GM12875 (cell line): ENCODE results near the gene CCDC148.

Source experiments
- H3K4me3 ChIP-seq: one replicate; pipeline ENCODE4 v1.5.1; 2011; ENCODE audit warnings: low read depth, low read length, control low read depth
- CTCF ChIP-seq: IDR thresholded peaks from 2 replicates; pipeline ENCODE4 v1.5.1; 2011; ENCODE audit warnings: low read depth, mild to moderate bottlenecking, control low read depth, inconsistent platforms, low read length, moderate library complexity, borderline replicate concordance; ENCODE audit not compliant: insufficient read depth

Gene CCDC148

DNA sequence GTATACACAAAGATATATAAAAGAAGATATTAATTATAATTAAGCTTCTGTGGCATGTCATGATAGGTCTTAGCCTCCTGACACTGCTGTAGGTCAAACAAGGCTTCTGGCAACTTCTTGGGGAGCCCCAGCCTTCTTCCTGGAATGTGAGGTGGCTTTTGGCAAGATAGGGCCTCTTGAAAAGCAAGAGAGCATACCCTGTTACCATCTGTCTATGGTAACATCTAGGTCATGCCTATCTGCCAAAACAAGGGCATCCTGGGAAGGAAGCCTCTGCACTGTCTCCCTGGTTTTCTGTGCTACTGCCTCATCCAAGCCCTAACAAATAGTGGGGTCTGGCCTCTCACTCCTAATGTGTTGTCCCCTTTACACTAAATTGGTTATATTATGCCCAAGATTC lies 70.9 kb downstream of the CCDC148 start:
- H3K4me3 ChIP-seq = no peak overlapping the region
- TF ChIP-seq CTCF = no peak

GRCh38 chr2:158381978-158382377 lies 74.6 kb downstream of the CCDC148 start:
- no peak for TF ChIP-seq CTCF
- no peak overlapping the region for H3K4me3 ChIP-seq

GRCh38 chr2:158381205-158381604 lies 75.3 kb downstream of the CCDC148 start:
- H3K4me3 ChIP-seq = no peak overlapping the region
- no peak for TF ChIP-seq CTCF

DNA sequence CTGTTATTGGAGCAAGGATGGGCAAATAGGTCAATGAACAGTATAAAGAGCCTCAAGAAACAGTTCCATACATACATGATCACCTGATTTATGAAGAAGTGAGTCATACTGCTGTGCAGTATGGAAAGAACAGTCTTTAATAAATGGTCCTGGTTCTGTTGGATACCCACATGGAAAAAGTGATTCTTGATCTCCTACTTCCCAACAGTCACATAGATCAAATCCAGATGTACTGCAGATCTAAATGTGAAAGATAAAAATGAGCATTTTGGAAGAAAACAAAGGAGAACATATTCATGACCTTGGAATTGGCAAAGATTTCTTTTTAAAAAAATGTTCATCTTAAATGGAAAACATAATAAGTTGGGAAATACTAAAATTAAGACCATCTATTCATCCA lies 75.8 kb downstream of the CCDC148 start:
- H3K4me3 ChIP-seq = no peak overlapping the region
- no peak for TF ChIP-seq CTCF

GRCh38 chr2:158378926-158379325 lies 77.6 kb downstream of the CCDC148 start:
- TF ChIP-seq CTCF = no peak
- no peak overlapping the region for H3K4me3 ChIP-seq

- TF ChIP-seq CTCF = no peak
- no peak overlapping the region for H3K4me3 ChIP-seq
These were observed 90.2 kb downstream of the CCDC148 start for GRCh38 chr2:158366342-158366741.

- TF ChIP-seq CTCF = no peak
- H3K4me3 ChIP-seq = no peak overlapping the region
These were observed 96.7 kb downstream of the CCDC148 start for GRCh38 chr2:158359846-158360245.
